Activated B cell treated with CpG ODN at 0.5 μM for 24 hours (primary cell): ENCODE results near the gene KLHL2. TPM values are rescaled to one million over a fixed set of nuclear protein-coding genes. Genes with fewer than 3 reads are reported as not detected.

Source experiments
- ATAC-seq: fragments of 200-7000 bp; cut with Tn5 transposase; one replicate; pipeline ENCODE4 v1.10.0; 2021; ENCODE audit warnings: low read depth, mild to moderate bottlenecking, moderate library complexity
- CTCF ChIA-PET: fragments of 350-600 bp; sonication (Branson Sonifier 250); formaldehyde crosslinking; loops from one replicate; lab custom pipeline; 2021; ENCODE audit warnings: antibody characterized with exemption; lab: Charles Lee
- POLR2A ChIA-PET: fragments of 350-600 bp; sonication (Branson Sonifier 250); formaldehyde crosslinking; loops from one replicate; lab custom pipeline; 2021; ENCODE audit warnings: antibody characterized with exemption; lab: Charles Lee
- DNase-seq: peaks from one replicate; pipeline ENCODE4 v3.0.0; 2022
- H3K27ac Mint-ChIP-seq: one replicate; pipeline ENCODE4 v1.8.0; 2020; ENCODE audit warnings: mixed read lengths
- H3K27me3 Mint-ChIP-seq: one replicate; pipeline ENCODE4 v1.8.0; 2021; ENCODE audit warnings: mixed read lengths
- H3K36me3 Mint-ChIP-seq: one replicate; pipeline ENCODE4 v1.8.0; 2021; ENCODE audit warnings: low read depth, mixed read lengths
- H3K4me1 Mint-ChIP-seq: one replicate; pipeline ENCODE4 v1.8.0; 2021; ENCODE audit warnings: mixed read lengths
- H3K4me3 Mint-ChIP-seq: one replicate; pipeline ENCODE4 v1.8.0; 2020; ENCODE audit warnings: mild to moderate bottlenecking, mixed read lengths
- H3K9me3 Mint-ChIP-seq: one replicate; pipeline ENCODE4 v1.8.0; 2020; ENCODE audit warnings: mixed read lengths
- CTCF ChIP-seq: fragments of 200-600 bp; IDR thresholded peaks from one replicate; pipeline ENCODE4 v1.8.0; 2022; ENCODE audit warnings: antibody characterized with exemption, mild to moderate bottlenecking
- intact Hi-C: fragments of 100-400 bp; cut with micrococcal nuclease; formaldehyde crosslinking; loops from one replicate; pipeline ENCODE4 v1.15.1; 2024
- total RNA-seq: library from RNA; stranded (reverse); gene quantifications from 2 replicates; pipeline ENCODE4 v1.2.3, GENCODE V29; 2022

KLHL2 gene
- total RNA-seq, 1 donor from 2014 or later, result 21.9 TPM

GRCh38 chr4:165308166-165308565 lies 100.8 kb downstream of the KLHL2 start:
- Mint-ChIP-seq H3K36me3 (peaks cover 57% of the 10 kb centered on the region), H3K4me3 (no peak overlapping the region), H3K27me3 (no peaks in the 10 kb centered on the region), H3K27ac (no peak overlapping the region), H3K4me1 (no peaks in the 10 kb centered on the region), H3K9me3 (no peaks in the 10 kb centered on the region)
- ATAC-seq (no peak), DNase-seq (no peak)
- no peak for TF ChIP-seq CTCF
- intact Hi-C loops, result no loop called here
- POLR2A ChIA-PET, result no interaction called here
- CTCF ChIA-PET, result no interaction called here

- H3K27ac Mint-ChIP-seq, result no peak overlapping the region
Observed at GRCh38 chr4:165308606-165309005, 101.2 kb downstream of the KLHL2 start.

GRCh38 chr4:165309456-165309855 lies 102.1 kb downstream of the KLHL2 start:
- Mint-ChIP-seq H3K27ac (no peak overlapping the region), H3K27me3 (no peaks in the 10 kb centered on the region), H3K4me3 (no peak overlapping the region), H3K4me1 (no peaks in the 10 kb centered on the region), H3K9me3 (no peaks in the 10 kb centered on the region), H3K36me3 (peaks cover 61% of the 10 kb centered on the region)
- POLR2A ChIA-PET, result no interaction called here
- ATAC-seq, result no peak
- DNase-seq, result no peak
- no peak for TF ChIP-seq CTCF
- CTCF ChIA-PET, result no interaction called here
- intact Hi-C loops, result no loop called here

More at GRCh38 chr4:165308606-165309005, 101.2 kb downstream of the KLHL2 start:
- ChIA-PET POLR2A (no interaction called here), CTCF (no interaction called here)
- DNase-seq (no peak), ATAC-seq (no peak)
- intact Hi-C loops, result no loop called here
- Mint-ChIP-seq H3K9me3 (no peaks in the 10 kb centered on the region), H3K36me3 (peaks cover 58% of the 10 kb centered on the region), H3K27me3 (no peaks in the 10 kb centered on the region), H3K4me3 (no peak overlapping the region), H3K4me1 (no peaks in the 10 kb centered on the region)
- no peak for TF ChIP-seq CTCF

- ATAC-seq (no peak), DNase-seq (no peak)
- intact Hi-C loops, result no loop called here
- H3K9me3 Mint-ChIP-seq, result no peaks in the 10 kb centered on the region
- H3K4me1 Mint-ChIP-seq, result no peaks in the 10 kb centered on the region
- CTCF ChIA-PET, result no interaction called here
- no peak overlapping the region for H3K4me3 Mint-ChIP-seq
- peaks cover 52% of the 10 kb centered on the region for H3K36me3 Mint-ChIP-seq
- H3K27ac Mint-ChIP-seq, result no peak overlapping the region
- POLR2A ChIA-PET, result no interaction called here
- TF ChIP-seq CTCF, result no peak
- H3K27me3 Mint-ChIP-seq, result no peaks in the 10 kb centered on the region
Observed at GRCh38 chr4:165312506-165312905, 105.1 kb downstream of the KLHL2 start.

- no peaks in the 10 kb centered on the region for H3K9me3 Mint-ChIP-seq
- ChIA-PET POLR2A (no interaction called here), CTCF (no interaction called here)
- H3K36me3 Mint-ChIP-seq, result peaks cover 29% of the 10 kb centered on the region
- ATAC-seq (no peak), DNase-seq (no peak)
- intact Hi-C loops, result no loop called here
- no peak overlapping the region for H3K27ac Mint-ChIP-seq
- no peak overlapping the region for H3K4me3 Mint-ChIP-seq
- no peaks in the 10 kb centered on the region for H3K27me3 Mint-ChIP-seq
- H3K4me1 Mint-ChIP-seq, result peaks cover 4% of the 10 kb centered on the region
- no peak for TF ChIP-seq CTCF
Observed at GRCh38 chr4:165319030-165319429, 111.7 kb downstream of the KLHL2 start.
